Loucy (cell line): ENCODE data around the gene FARP1.

ENCODE experiments used
- EZH2phosphoT487 ChIP-seq: fragments of 200-600 bp; IDR thresholded peaks from 2 replicates; pipeline ENCODE4 v1.6.1; 2018; ENCODE audit warnings: antibody characterized with exemption, mild to moderate bottlenecking, moderate library complexity, borderline replicate concordance
- TF ChIP-seq, protein P1 (sequence below): fragments of 200-600 bp; sonication (generic); conservative IDR thresholded peaks from 2 replicates; pipeline ENCODE4 v1.5.1; 2014; ENCODE audit warnings: mild to moderate bottlenecking, antibody characterized with exemption, low read length

DNA sequence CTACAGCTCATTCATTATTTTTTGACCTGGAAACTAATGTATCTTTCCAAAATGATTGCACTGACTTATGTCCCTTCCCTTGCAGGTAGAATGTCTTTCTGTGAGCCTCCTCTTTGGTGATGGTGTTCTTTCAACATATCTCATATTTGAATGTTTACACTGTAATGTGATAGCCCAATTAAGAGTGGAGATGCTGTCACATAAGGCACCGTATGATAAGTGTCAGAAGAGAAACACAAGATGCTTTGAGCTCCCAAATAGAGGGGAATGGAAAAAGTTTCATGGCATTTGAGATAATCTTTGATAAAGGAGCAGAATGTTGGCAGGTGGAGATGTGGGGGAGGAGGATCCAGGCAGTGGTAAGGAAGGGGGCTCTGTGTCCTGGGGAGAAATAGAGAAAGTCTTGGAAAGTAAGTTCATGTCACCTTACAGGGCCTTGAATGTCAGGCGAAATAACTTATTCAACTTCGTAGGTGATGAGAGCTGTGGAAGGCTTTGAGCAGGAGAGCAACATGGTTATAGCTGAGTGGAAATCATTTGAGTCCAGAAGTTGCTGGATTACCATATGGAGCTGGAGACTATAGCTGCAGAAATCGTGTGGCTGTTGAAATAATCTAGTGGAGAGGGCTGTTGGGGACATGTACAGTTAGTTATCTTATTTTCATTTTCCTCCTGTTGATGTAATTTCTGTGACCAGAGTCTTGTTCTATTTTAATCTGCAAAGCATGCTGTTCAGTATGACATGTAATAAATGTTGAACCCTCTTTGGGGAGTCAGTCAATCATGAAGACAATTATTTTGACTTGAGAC lies 44.5 kb downstream of the FARP1 start:
- TF ChIP-seq, protein P1, sequence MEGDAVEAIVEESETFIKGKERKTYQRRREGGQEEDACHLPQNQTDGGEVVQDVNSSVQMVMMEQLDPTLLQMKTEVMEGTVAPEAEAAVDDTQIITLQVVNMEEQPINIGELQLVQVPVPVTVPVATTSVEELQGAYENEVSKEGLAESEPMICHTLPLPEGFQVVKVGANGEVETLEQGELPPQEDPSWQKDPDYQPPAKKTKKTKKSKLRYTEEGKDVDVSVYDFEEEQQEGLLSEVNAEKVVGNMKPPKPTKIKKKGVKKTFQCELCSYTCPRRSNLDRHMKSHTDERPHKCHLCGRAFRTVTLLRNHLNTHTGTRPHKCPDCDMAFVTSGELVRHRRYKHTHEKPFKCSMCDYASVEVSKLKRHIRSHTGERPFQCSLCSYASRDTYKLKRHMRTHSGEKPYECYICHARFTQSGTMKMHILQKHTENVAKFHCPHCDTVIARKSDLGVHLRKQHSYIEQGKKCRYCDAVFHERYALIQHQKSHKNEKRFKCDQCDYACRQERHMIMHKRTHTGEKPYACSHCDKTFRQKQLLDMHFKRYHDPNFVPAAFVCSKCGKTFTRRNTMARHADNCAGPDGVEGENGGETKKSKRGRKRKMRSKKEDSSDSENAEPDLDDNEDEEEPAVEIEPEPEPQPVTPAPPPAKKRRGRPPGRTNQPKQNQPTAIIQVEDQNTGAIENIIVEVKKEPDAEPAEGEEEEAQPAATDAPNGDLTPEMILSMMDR: no peak
- no peak for TF ChIP-seq EZH2phosphoT487
